Measurements from ENCODE around the gene ARL3.

GRCh38 chr10:102643336-102644065, 70.7 kb downstream of the ARL3 start:
- no peak for TF ChIP-seq CTCF (IDR thresholded peaks at IDR 0.05)
- no peak for TF ChIP-seq POLR2A (IDR thresholded peaks at IDR 0.05)

Data from Peyer's patch (tissue), 4 donors.